Measurements from ENCODE around the gene SPTLC1.

- no peak for TF ChIP-seq CTCF (IDR thresholded peaks at IDR 0.05; ENCODE audit: low read length)
- no peak for TF ChIP-seq EZH2 (IDR thresholded peaks at IDR 0.05; ENCODE audit: borderline replicate concordance, low read length)
These were observed 70.3 kb downstream of the SPTLC1 start for GRCh38 chr9:92044936-92045335.
